Stomach (tissue), 4 donors: ENCODE data around the gene PHLDB1.

ENCODE experiments used
- CTCF ChIP-seq, 7 experiments: fragments of 450-650 bp in 4 of 7; fragments of 200-600 bp in 3 of 7; sonication (generic) in 3 of 7; IDR thresholded peaks; one replicate each; pipeline ENCODE4 v1.5.1; 2016 to 2019; ENCODE audit warnings: antibody characterized with exemption in 7 of 7, control low read depth in 2 of 7, mild to moderate bottlenecking in 1 of 7
- POLR2AphosphoS5 ChIP-seq, 3 donors: sonication (generic); formaldehyde crosslinking; IDR thresholded peaks; one replicate each; pipeline ENCODE4 v1.6.1; 2016; ENCODE audit warnings: antibody characterized with exemption in 3 of 3

GRCh38 chr11:118688851-118689502, 81.6 kb downstream of the PHLDB1 start:
- TF ChIP-seq POLR2AphosphoS5 (IDR thresholded peaks at IDR 0.05), result no peak
- no peak for TF ChIP-seq CTCF (IDR thresholded peaks at IDR 0.05)
